Caco-2 (cell line): ENCODE results near the gene CCDC170. TPM values are rescaled to one million over a fixed set of nuclear protein-coding genes. Genes with fewer than 3 reads are reported as not detected.

Source experiments
- BruUV-seq: library from RNA; stranded (reverse); fragments of 400-500 nt; replicated peaks from 2 replicates; lab custom pipeline; 2021; lab: Mats Ljungman, UMichigan
- CTCF ChIA-PET: fragments of 300-600 bp; sonication (Branson Sonifier 250); formaldehyde crosslinking; loops from one replicate; lab custom pipeline; 2022; ENCODE audit warnings: antibody characterized with exemption; lab: Charles Lee
- POLR2A ChIA-PET: fragments of 300-600 bp; sonication (Branson Sonifier 250); formaldehyde crosslinking; loops from one replicate; lab custom pipeline; 2022; ENCODE audit warnings: antibody characterized with exemption; lab: Charles Lee
- DNase-seq, 2 experiments: peaks; one replicate each; pipeline versions ENCODE4 v3.0.0 to v3.0.0-alpha.2; 2020 to 2022
- H3K27me3 ChIP-seq: replicated peaks from 2 replicates; pipeline ENCODE4 v1.6.0; 2011; ENCODE audit warnings: low read length; ENCODE audit not compliant: control insufficient read depth, insufficient read depth
- H3K36me3 ChIP-seq: 2 replicates; pipeline ENCODE4 v1.5.1; 2011; ENCODE audit warnings: low read length; ENCODE audit not compliant: control insufficient read depth, insufficient read depth
- H3K4me1 ChIP-seq: fragments of 250-450 bp; sonication (Bioruptor Pico); 2 replicates; pipeline ENCODE4 v1.5.1; 2020; ENCODE audit warnings: mild to moderate bottlenecking
- H3K4me3 ChIP-seq: 2 replicates; pipeline ENCODE4 v1.5.1; 2011; ENCODE audit warnings: low read depth, mild to moderate bottlenecking, control low read depth, low read length
- H3K9me3 ChIP-seq: fragments of 250-450 bp; sonication (Bioruptor Pico); 2 replicates; pipeline ENCODE4 v1.5.1; 2020; ENCODE audit warnings: mild to moderate bottlenecking, moderate library complexity
- H3K27ac Mint-ChIP-seq: one replicate; pipeline ENCODE4 v1.8.0; 2022; ENCODE audit warnings: mixed read lengths; ENCODE audit not compliant: unreplicated experiment
- H3K27me3 Mint-ChIP-seq: one replicate; pipeline ENCODE4 v1.8.0; 2022; ENCODE audit warnings: mixed read lengths; ENCODE audit not compliant: insufficient read depth, unreplicated experiment
- H3K36me3 Mint-ChIP-seq: one replicate; pipeline ENCODE4 v1.8.0; 2022; ENCODE audit warnings: mild to moderate bottlenecking, mixed read lengths; ENCODE audit not compliant: insufficient read depth, unreplicated experiment
- H3K4me1 Mint-ChIP-seq: one replicate; pipeline ENCODE4 v1.8.0; 2022; ENCODE audit warnings: low read depth, mixed read lengths; ENCODE audit not compliant: unreplicated experiment
- H3K4me3 Mint-ChIP-seq: one replicate; pipeline ENCODE4 v1.8.0; 2022; ENCODE audit warnings: mild to moderate bottlenecking, moderate library complexity, mixed read lengths; ENCODE audit not compliant: unreplicated experiment
- H3K9me3 Mint-ChIP-seq: one replicate; pipeline ENCODE4 v1.8.0; 2022; ENCODE audit warnings: mixed read lengths; ENCODE audit not compliant: unreplicated experiment
- CTCF ChIP-seq, 2 experiments: fragments of 200-600 bp in 1 of 2; IDR thresholded peaks; 1 replicate in 1 of 2; 2 replicates in 1 of 2; pipeline versions ENCODE4 v1.5.1 to v1.8.0; 2011 to 2022; ENCODE audit warnings: antibody characterized with exemption in 1 of 2, control low read depth in 1 of 2, inconsistent platforms in 1 of 2, low read depth in 1 of 2, low read length in 1 of 2, mild to moderate bottlenecking in 1 of 2, moderate library complexity in 1 of 2; ENCODE audit not compliant: insufficient read depth in 1 of 2, severe bottlenecking in 1 of 2, unreplicated experiment in 1 of 2
- intact Hi-C: fragments of 100-400 bp; cut with micrococcal nuclease; formaldehyde crosslinking; loops from one replicate; pipeline ENCODE4 v1.10.0; 2022; ENCODE audit not compliant: unreplicated experiment
- total RNA-seq: library from RNA; stranded (reverse); gene quantifications from 2 replicates; pipeline ENCODE4 v1.2.3, GENCODE V29; 2022

CCDC170 gene
- total RNA-seq, 1 experiment from 2014 or later: 6.8 TPM

- H3K4me1 Mint-ChIP-seq: peaks cover 12% of the 10 kb centered on the region
- CTCF ChIA-PET: no interaction called here
- intact Hi-C loops: no loop called here
These were observed 168.1 kb downstream of the CCDC170 start for GRCh38 chr6:151661928-151662327.

DNA sequence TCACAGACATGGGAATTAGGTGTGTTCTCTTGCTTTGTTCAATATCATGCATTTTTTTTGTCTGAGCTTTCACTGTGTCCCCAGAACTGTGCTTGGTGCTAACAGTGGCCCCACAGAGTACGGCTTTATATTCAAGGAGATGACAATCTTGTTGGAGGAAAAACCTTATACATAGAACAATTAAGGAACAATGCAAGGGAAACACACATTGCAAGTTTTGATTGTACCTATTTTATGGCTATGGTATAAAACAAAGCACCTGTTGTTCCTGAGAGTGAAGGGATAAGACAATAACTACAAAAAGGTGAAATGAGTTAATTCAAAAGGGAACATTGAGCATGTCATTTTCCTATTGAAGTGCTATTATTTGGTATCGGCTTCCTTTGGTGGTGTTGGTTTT lies 169.7 kb downstream of the CCDC170 start:
- intact Hi-C loops: no loop called here
- no peak overlapping the region for H3K4me3 ChIP-seq
- H3K27me3 Mint-ChIP-seq: no peaks in the 10 kb centered on the region
- no TSS peak for BruUV-seq
- peaks cover 16% of the 10 kb centered on the region for H3K4me1 Mint-ChIP-seq
- H3K9me3 Mint-ChIP-seq: peaks cover 19% of the 10 kb centered on the region
- H3K4me1 ChIP-seq: peaks cover 17% of the 10 kb centered on the region
- no peak overlapping the region for H3K27ac Mint-ChIP-seq
- POLR2A ChIA-PET: no interaction called here
- H3K36me3 ChIP-seq: no peaks in the 10 kb centered on the region; the same call in 1 of the 2 replicates
- no peaks in the 10 kb centered on the region for H3K27me3 ChIP-seq
- no peak overlapping the region for H3K4me3 Mint-ChIP-seq
- no peak for DNase-seq
- no peaks in the 10 kb centered on the region for H3K36me3 Mint-ChIP-seq
- TF ChIP-seq CTCF (IDR thresholded peaks at IDR 0.05; ENCODE audit: insufficient read depth in 1 of 2, low read depth in 1 of 2, low read length in 1 of 2, severe bottlenecking in 1 of 2, unreplicated experiment in 1 of 2): no peak
- CTCF ChIA-PET: no interaction called here
- H3K9me3 ChIP-seq: peaks cover 3% of the 10 kb centered on the region; the same call in 1 of the 2 replicates

More at GRCh38 chr6:151661928-151662327, 168.1 kb downstream of the CCDC170 start:
- H3K4me3 Mint-ChIP-seq: no peak overlapping the region
- no peak for TF ChIP-seq CTCF (IDR thresholded peaks at IDR 0.05; ENCODE audit: insufficient read depth in 1 of 2, low read depth in 1 of 2, low read length in 1 of 2, severe bottlenecking in 1 of 2, unreplicated experiment in 1 of 2)
- H3K27me3 Mint-ChIP-seq: no peaks in the 10 kb centered on the region
- no peak for DNase-seq
- no peak overlapping the region for H3K27ac Mint-ChIP-seq
- H3K36me3 Mint-ChIP-seq: no peaks in the 10 kb centered on the region
- POLR2A ChIA-PET: no interaction called here
- BruUV-seq: no TSS peak
- H3K36me3 ChIP-seq: no peaks in the 10 kb centered on the region; the same call in 1 of the 2 replicates
- peaks cover 6% of the 10 kb centered on the region for H3K9me3 Mint-ChIP-seq
- H3K4me1 ChIP-seq: peaks cover 13% of the 10 kb centered on the region; the same call in 1 of the 2 replicates
- H3K27me3 ChIP-seq: no peaks in the 10 kb centered on the region
- H3K4me3 ChIP-seq: no peak overlapping the region
- no peaks in the 10 kb centered on the region for H3K9me3 ChIP-seq

- Mint-ChIP-seq H3K36me3 (peaks cover 6% of the 10 kb centered on the region), H3K4me1 (peaks cover 24% of the 10 kb centered on the region), H3K9me3 (peaks cover 27% of the 10 kb centered on the region), H3K4me3 (no peak overlapping the region), H3K27ac (no peak overlapping the region), H3K27me3 (no peaks in the 10 kb centered on the region)
- Histone ChIP-seq H3K9me3 (peaks cover 3% of the 10 kb centered on the region; the same call in 1 of the 2 replicates), H3K4me1 (peaks cover 20% of the 10 kb centered on the region), H3K36me3 (no peaks in the 10 kb centered on the region), H3K27me3 (no peaks in the 10 kb centered on the region), H3K4me3 (no peak overlapping the region)
- no peak for TF ChIP-seq CTCF (IDR thresholded peaks at IDR 0.05; ENCODE audit: insufficient read depth in 1 of 2, low read depth in 1 of 2, low read length in 1 of 2, severe bottlenecking in 1 of 2, unreplicated experiment in 1 of 2)
- ChIA-PET CTCF (no interaction called here), POLR2A (no interaction called here)
- DNase-seq: no peak
- intact Hi-C loops: no loop called here
- no TSS peak for BruUV-seq
These were observed 170.6 kb downstream of the CCDC170 start for GRCh38 chr6:151664390-151664789.
